ENCODE results near the gene LDLRAD2. TPM values are rescaled to one million over a fixed set of nuclear protein-coding genes. Genes with fewer than 3 reads are reported as not detected.
"Not testable (repeated sequence)": the region's sequence is repeated elsewhere in the genome, so short reads cannot be mapped to it uniquely, and the experiment has no call there.

The LDLRAD2 gene, protein sequence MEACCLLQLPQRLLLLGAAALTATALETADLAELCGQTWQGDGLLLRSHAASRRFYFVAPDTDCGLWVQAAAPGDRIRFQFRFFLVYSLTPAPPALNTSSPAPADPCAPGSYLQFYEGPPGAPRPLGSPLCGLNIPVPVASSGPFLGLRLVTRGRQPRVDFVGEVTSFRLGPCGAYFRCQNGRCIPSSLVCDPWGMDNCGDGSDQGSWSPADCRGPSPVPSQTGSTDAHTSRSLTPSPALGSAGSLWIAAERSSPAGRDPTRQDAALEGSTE
- not detected for total RNA-seq
- long read RNA-seq: 0 reads

DNA sequence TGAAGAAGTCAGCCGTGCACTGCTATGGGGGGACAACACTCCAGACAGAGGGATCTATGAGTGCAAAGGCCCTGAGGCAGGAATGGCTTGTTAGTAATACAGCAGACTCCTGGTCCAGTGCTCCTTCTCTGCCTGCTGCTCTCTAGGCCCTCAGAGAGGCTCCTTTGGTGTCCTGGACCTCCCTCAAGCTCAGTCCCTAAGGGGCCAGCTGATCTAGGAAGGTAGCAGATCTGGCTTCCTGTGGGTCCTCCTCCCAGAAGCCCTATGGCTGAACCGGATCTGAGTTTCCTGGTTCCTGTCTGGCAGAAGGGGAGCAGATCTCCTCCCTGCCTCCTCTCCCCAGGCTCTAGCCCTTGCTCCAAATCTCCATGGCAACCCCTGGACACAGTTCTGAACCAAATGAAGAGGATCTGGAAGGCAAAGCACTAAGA is at the start of gene LDLRAD2:
TSS of gene LDLRAD2 (plus strand) at position 391 of the 431 bp plus-strand sequence. CDS start 187 bp downstream, outside the sequence.
- Histone ChIP-seq H3K27me3 (ENCODE audit: low read depth) (peaks cover 4% of the 10 kb centered on the region), H3K4me3 (no peak within 1 kb of the TSS), H3K27ac (replicated peaks) (no peak within 1 kb of the TSS), H3K36me3 (no peaks in the 10 kb centered on the region), H3K9me3 (replicated peaks) (no peaks in the 10 kb centered on the region), H3K4me1 (peaks cover 8% of the 10 kb centered on the region)
- intact Hi-C loops (cut with micrococcal nuclease): no loop called here
- TF ChIP-seq, protein P1, sequence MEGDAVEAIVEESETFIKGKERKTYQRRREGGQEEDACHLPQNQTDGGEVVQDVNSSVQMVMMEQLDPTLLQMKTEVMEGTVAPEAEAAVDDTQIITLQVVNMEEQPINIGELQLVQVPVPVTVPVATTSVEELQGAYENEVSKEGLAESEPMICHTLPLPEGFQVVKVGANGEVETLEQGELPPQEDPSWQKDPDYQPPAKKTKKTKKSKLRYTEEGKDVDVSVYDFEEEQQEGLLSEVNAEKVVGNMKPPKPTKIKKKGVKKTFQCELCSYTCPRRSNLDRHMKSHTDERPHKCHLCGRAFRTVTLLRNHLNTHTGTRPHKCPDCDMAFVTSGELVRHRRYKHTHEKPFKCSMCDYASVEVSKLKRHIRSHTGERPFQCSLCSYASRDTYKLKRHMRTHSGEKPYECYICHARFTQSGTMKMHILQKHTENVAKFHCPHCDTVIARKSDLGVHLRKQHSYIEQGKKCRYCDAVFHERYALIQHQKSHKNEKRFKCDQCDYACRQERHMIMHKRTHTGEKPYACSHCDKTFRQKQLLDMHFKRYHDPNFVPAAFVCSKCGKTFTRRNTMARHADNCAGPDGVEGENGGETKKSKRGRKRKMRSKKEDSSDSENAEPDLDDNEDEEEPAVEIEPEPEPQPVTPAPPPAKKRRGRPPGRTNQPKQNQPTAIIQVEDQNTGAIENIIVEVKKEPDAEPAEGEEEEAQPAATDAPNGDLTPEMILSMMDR (IDR thresholded peaks at IDR 0.05; ENCODE audit: borderline replicate concordance): no peak
- DNase-seq: no peak

DNA sequence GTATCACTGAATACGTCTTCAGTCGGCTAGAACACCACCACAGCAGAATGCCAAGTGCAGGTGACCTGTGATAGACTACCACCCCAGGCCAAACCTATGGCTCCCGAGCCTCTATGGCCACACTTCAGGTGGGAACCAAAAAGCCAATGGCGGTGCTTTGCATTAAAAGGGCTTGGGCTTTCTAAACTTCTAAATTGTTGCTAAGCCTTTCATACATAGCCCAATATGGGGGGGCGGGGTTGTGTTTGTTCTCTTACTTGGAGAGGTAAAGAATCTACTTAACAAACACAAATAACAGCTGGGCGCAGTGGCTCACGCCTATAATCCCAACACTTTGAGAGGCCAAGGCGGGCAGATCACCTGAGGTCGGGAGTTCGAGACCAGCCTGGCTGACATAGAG is 48.8 kb upstream of the LDLRAD2 start:
- no peaks in the 10 kb centered on the region for H3K36me3 ChIP-seq
- H3K4me3 ChIP-seq: no peak overlapping the region
- H3K27me3 ChIP-seq (ENCODE audit: low read depth): no peaks in the 10 kb centered on the region
- H3K9me3 ChIP-seq (replicated peaks): no peaks in the 10 kb centered on the region
- peaks cover 43% of the 10 kb centered on the region for H3K4me1 ChIP-seq
- TF ChIP-seq, protein P1 (IDR thresholded peaks at IDR 0.05; ENCODE audit: borderline replicate concordance): no peak
- no peak for DNase-seq
- H3K27ac ChIP-seq (replicated peaks): peak overlapping the region; percentile 80
- intact Hi-C loops (cut with micrococcal nuclease): no loop called here

DNA sequence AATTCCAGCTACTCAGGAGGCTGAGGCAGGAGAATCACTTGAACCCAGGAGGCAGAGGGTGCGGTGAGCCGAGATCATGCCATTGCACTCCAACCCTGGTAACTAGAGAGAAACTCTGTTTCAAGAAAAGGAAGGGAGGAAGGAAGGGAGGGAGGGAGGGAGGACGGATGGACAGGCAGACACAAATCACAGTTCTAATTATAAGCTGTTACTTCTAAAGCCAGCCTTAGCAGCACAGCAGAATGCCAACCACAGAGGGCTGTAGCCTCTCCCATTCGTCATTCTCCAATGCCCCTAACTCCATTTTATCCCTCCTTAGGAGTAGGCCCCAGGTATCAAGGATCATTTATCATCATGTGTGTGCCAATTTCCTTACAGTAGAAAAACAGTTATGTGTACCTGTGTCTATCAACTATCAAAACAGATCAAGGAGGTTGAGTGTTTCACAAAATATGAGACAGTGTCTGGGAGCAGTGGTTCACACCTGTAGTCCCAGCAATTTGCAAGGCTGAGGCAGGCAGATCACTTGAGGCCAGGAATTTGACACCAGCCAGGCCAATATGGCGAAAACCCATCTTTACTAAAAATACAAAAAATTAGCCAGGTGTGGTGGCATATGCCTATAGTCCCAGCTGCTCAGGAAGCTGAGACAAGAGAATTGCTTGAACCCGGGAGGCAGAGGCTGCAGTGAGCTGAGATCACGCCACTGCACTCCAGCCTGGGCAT is 48.2 kb upstream of the LDLRAD2 start:
- Histone ChIP-seq H3K27me3 (ENCODE audit: low read depth) (no peaks in the 10 kb centered on the region), H3K4me1 (peaks cover 45% of the 10 kb centered on the region), H3K27ac (replicated peaks) (peak overlapping the region; percentile 80), H3K4me3 (no peak overlapping the region), H3K36me3 (no peaks in the 10 kb centered on the region), H3K9me3 (replicated peaks) (no peaks in the 10 kb centered on the region)
- no peak for DNase-seq
- intact Hi-C loops (cut with micrococcal nuclease): no loop called here
- TF ChIP-seq, protein P1 (IDR thresholded peaks at IDR 0.05; ENCODE audit: borderline replicate concordance): no peak

DNA sequence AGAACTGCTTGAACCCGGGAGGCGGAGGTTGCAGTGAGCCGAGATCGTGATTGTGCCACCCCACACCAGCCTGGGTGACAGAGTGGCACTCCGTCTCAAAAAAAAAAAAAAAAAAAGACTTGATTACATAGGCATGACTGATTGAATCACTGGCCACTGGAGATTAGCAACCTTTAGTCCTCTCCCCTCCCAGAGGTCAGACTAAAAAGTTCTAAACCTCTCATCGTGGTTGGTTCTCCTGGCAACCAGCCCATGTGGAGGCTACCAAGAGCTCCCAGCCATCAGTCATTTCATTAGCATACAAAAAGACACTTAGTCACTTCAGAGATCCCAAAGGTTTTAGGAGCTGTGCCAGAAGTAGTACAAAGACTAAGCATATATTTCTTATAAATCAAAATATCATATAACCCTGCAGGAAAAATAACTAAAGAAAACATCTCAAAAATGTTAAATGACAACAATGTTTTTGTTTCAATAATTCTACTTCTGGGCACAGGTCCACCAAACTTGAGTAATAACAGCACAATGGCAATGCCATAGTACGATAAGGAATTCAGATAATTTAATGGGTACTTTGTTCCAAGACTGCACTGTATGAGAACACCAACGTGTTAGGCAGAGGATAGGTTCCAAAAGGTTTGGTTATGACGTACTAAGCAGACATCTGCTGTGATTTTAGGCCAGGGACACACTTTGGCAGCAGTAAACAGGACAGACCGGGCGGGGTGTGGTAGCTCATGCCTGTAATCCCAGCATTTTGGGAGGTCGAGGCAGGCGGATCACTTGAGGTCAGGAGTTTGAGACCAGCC is 47.2 kb upstream of the LDLRAD2 start:
- DNase-seq: peak; percentile 46
- H3K27ac ChIP-seq (replicated peaks): peak overlapping the region; percentile 80
- peaks cover 46% of the 10 kb centered on the region for H3K4me1 ChIP-seq
- no peaks in the 10 kb centered on the region for H3K27me3 ChIP-seq (ENCODE audit: low read depth)
- H3K36me3 ChIP-seq: no peaks in the 10 kb centered on the region
- H3K9me3 ChIP-seq (replicated peaks): no peaks in the 10 kb centered on the region
- no peak overlapping the region for H3K4me3 ChIP-seq
- TF ChIP-seq, protein P1 (IDR thresholded peaks at IDR 0.05; ENCODE audit: borderline replicate concordance): no peak
- intact Hi-C loops (cut with micrococcal nuclease): no loop called here

DNA sequence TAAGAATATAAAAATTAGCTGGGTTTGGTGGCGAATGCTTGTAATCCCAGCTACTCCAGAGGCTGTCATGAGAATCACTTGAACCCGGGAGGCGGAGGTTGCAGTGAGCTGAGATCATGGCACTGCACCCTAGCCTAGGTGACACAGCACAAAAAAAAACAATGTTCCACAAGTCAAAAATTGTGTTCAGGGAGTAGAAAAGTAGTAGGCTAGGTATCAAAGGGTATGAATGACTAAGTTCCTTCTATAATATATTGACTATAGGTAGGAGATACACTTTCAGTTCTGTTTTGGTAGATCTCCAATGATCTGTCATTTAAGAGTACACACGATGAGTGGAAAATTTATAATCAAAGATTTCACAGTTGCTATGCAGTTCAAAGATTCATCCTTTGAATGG is 45.9 kb upstream of the LDLRAD2 start:
- Histone ChIP-seq H3K4me3 (no peak overlapping the region), H3K9me3 (replicated peaks) (no peaks in the 10 kb centered on the region), H3K36me3 (no peaks in the 10 kb centered on the region), H3K4me1 (peaks cover 48% of the 10 kb centered on the region), H3K27me3 (ENCODE audit: low read depth) (no peaks in the 10 kb centered on the region), H3K27ac (replicated peaks) (peak overlapping the region; percentile 80)
- TF ChIP-seq, protein P1 (IDR thresholded peaks at IDR 0.05; ENCODE audit: borderline replicate concordance): no peak
- intact Hi-C loops (cut with micrococcal nuclease): no loop called here
- no peak for DNase-seq

DNA sequence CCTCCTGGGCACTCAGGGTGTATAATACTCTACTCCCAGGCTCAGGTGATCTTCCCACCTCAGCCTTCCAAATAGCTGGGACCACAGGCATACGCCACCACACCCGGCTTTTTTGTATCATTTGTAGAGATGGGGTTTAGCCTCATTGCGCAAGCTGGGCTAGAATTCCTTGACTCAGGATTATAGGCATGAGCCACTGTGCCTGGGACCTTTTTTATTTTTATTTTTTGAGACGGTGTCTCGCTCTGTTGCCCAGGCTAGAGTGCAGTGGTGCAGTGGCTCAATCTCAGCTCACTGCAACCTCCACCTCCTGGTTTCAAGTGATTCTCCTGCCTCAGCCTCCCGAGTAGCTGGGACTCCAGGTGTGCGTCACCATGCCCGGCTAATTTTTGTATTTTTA is 45.0 kb upstream of the LDLRAD2 start:
- DNase-seq; H3K36me3 ChIP-seq; H3K9me3 ChIP-seq (replicated peaks); H3K27ac ChIP-seq (replicated peaks); intact Hi-C loops (cut with micrococcal nuclease); H3K27me3 ChIP-seq (ENCODE audit: low read depth); H3K4me3 ChIP-seq: not testable (repeated sequence)
- H3K4me1 ChIP-seq: peaks cover 48% of the 10 kb centered on the region

All from left ventricle myocardium inferior (tissue), 1 donor.